HG03039 (cell line): ENCODE results near the gene ANKRD6.

ENCODE experiments used
- ATAC-seq: cut with Tn5 transposase; IDR thresholded peaks from one replicate; pipeline ENCODE4 v1.9.1; 2021; ENCODE audit warnings: mild to moderate bottlenecking, moderate library complexity; ENCODE audit not compliant: unreplicated experiment

The ANKRD6 gene

GRCh38 chr6:89555806-89556205 is 122.9 kb downstream of the ANKRD6 start:
- ATAC-seq, result no peak

- ATAC-seq, result no peak
These were observed 126.5 kb downstream of the ANKRD6 start for GRCh38 chr6:89559487-89559886.

- no peak for ATAC-seq
These were observed 129.4 kb downstream of the ANKRD6 start for GRCh38 chr6:89562093-89562973.

- ATAC-seq, result no peak
These were observed 130.9 kb downstream of the ANKRD6 start for GRCh38 chr6:89563866-89564265.

GRCh38 chr6:89564752-89565427 is 131.9 kb downstream of the ANKRD6 start:
- ATAC-seq, result no peak

GRCh38 chr6:89566008-89566800 is 133.3 kb downstream of the ANKRD6 start:
- no peak for ATAC-seq

GRCh38 chr6:89566930-89567629 is 134.1 kb downstream of the ANKRD6 start:
- ATAC-seq, result no peak

GRCh38 chr6:89567630-89568390 is 134.9 kb downstream of the ANKRD6 start:
- no peak for ATAC-seq

- no peak for ATAC-seq
These were observed 142.1 kb downstream of the ANKRD6 start for GRCh38 chr6:89574910-89575561.

- ATAC-seq, result no peak
These were observed 142.6 kb downstream of the ANKRD6 start for GRCh38 chr6:89575562-89575960.

GRCh38 chr6:89580997-89581666 is 148.2 kb downstream of the ANKRD6 start:
- ATAC-seq, result no peak

GRCh38 chr6:89581689-89582088 is 148.7 kb downstream of the ANKRD6 start:
- ATAC-seq, result no peak

GRCh38 chr6:89582669-89583325 is 149.8 kb downstream of the ANKRD6 start:
- no peak for ATAC-seq

- no peak for ATAC-seq
These were observed 150.6 kb downstream of the ANKRD6 start for GRCh38 chr6:89583559-89583958.

- ATAC-seq, result no peak
These were observed 151.6 kb downstream of the ANKRD6 start for GRCh38 chr6:89584539-89584938.

- no peak for ATAC-seq
These were observed 152.2 kb downstream of the ANKRD6 start for GRCh38 chr6:89585154-89585553.

GRCh38 chr6:89589297-89590025 is 156.5 kb downstream of the ANKRD6 start:
- no peak for ATAC-seq

- ATAC-seq, result no peak
These were observed 157.2 kb downstream of the ANKRD6 start for GRCh38 chr6:89590133-89590532.
